ENCODE data around the gene TARS1. TPM values are rescaled to one million over a fixed set of nuclear protein-coding genes. Genes with fewer than 3 reads are reported as not detected.

TARS1 gene
- total RNA-seq, 1 experiment from 2014 or later, result 107 TPM

GRCh38 chr5:33479311-33479710 is 38.5 kb downstream of the TARS1 start:
- no peaks in the 10 kb centered on the region for H4K20me1 ChIP-seq (ENCODE audit: insufficient read depth, low read depth, low read length)
- H3K36me3 ChIP-seq (ENCODE audit: insufficient read depth, low read length), result 0 out of 2 replicates have a peak, but pooled peaks cover under 1% of the 10 kb centered on the region
- no peaks in the 10 kb centered on the region for H3K9me3 ChIP-seq (ENCODE audit: low read length)
- no peaks in the 10 kb centered on the region for H3K4me1 ChIP-seq (ENCODE audit: low read length)
- H3K9ac ChIP-seq (ENCODE audit: low read length), result no peak overlapping the region
- no peak overlapping the region for H3K27ac ChIP-seq (ENCODE audit: low read length)
- H3K9me2 ChIP-seq (replicated peaks; ENCODE audit: insufficient read depth, low read length), result no peaks in the 10 kb centered on the region
- H3K4me3 ChIP-seq (ENCODE audit: low read length), result no peak overlapping the region
- no peaks in the 10 kb centered on the region for H3K27me3 ChIP-seq (ENCODE audit: low read length)
- no peak for DNase-seq
- no peak overlapping the region for H3K4me2 ChIP-seq (ENCODE audit: low read depth, low read length, poor library complexity, severe bottlenecking)
- no peak overlapping the region for H2AFZ ChIP-seq (ENCODE audit: low read length)
- H3K79me2 ChIP-seq (ENCODE audit: low read length), result no peaks in the 10 kb centered on the region

- Histone ChIP-seq H3K9me3 (ENCODE audit: low read length) (no peaks in the 10 kb centered on the region), H4K20me1 (ENCODE audit: insufficient read depth, low read depth, low read length) (no peaks in the 10 kb centered on the region), H2AFZ (ENCODE audit: low read length) (no peak overlapping the region), H3K4me1 (ENCODE audit: low read length) (no peaks in the 10 kb centered on the region), H3K27ac (ENCODE audit: low read length) (no peak overlapping the region), H3K27me3 (ENCODE audit: low read length) (no peaks in the 10 kb centered on the region), H3K4me3 (ENCODE audit: low read length) (no peak overlapping the region), H3K36me3 (ENCODE audit: insufficient read depth, low read length) (no peaks in the 10 kb centered on the region), H3K9ac (ENCODE audit: low read length) (no peak overlapping the region), H3K79me2 (ENCODE audit: low read length) (no peaks in the 10 kb centered on the region), H3K4me2 (ENCODE audit: low read depth, low read length, poor library complexity, severe bottlenecking) (no peak overlapping the region), H3K9me2 (replicated peaks; ENCODE audit: insufficient read depth, low read length) (no peaks in the 10 kb centered on the region)
- DNase-seq, result no peak
These were observed 40.1 kb downstream of the TARS1 start for GRCh38 chr5:33480876-33481275.

- Histone ChIP-seq H3K4me1 (ENCODE audit: low read length) (no peaks in the 10 kb centered on the region), H2AFZ (ENCODE audit: low read length) (no peak overlapping the region), H3K27me3 (ENCODE audit: low read length) (no peaks in the 10 kb centered on the region), H4K20me1 (ENCODE audit: insufficient read depth, low read depth, low read length) (no peaks in the 10 kb centered on the region), H3K9me2 (replicated peaks; ENCODE audit: insufficient read depth, low read length) (no peaks in the 10 kb centered on the region), H3K9me3 (ENCODE audit: low read length) (no peaks in the 10 kb centered on the region), H3K27ac (ENCODE audit: low read length) (no peak overlapping the region), H3K36me3 (ENCODE audit: insufficient read depth, low read length) (no peaks in the 10 kb centered on the region), H3K9ac (ENCODE audit: low read length) (no peak overlapping the region), H3K4me3 (ENCODE audit: low read length) (no peak overlapping the region), H3K79me2 (ENCODE audit: low read length) (no peaks in the 10 kb centered on the region), H3K4me2 (ENCODE audit: low read depth, low read length, poor library complexity, severe bottlenecking) (no peak overlapping the region)
- DNase-seq, result no peak
These were observed 41.6 kb downstream of the TARS1 start for GRCh38 chr5:33482335-33482734.

GRCh38 chr5:33487236-33487635 is 46.5 kb downstream of the TARS1 start:
- H3K27me3 ChIP-seq (ENCODE audit: low read length), result no peaks in the 10 kb centered on the region
- no peak overlapping the region for H3K27ac ChIP-seq (ENCODE audit: low read length)
- no peaks in the 10 kb centered on the region for H3K9me3 ChIP-seq (ENCODE audit: low read length)
- H3K9ac ChIP-seq (ENCODE audit: low read length), result no peak overlapping the region
- H3K36me3 ChIP-seq (ENCODE audit: insufficient read depth, low read length), result no peaks in the 10 kb centered on the region
- no peaks in the 10 kb centered on the region for H3K4me1 ChIP-seq (ENCODE audit: low read length)
- no peak overlapping the region for H3K4me3 ChIP-seq (ENCODE audit: low read length)
- H3K4me2 ChIP-seq (ENCODE audit: low read depth, low read length, poor library complexity, severe bottlenecking), result no peak overlapping the region
- no peak for DNase-seq
- no peaks in the 10 kb centered on the region for H4K20me1 ChIP-seq (ENCODE audit: insufficient read depth, low read depth, low read length)
- H3K9me2 ChIP-seq (replicated peaks; ENCODE audit: insufficient read depth, low read length), result no peaks in the 10 kb centered on the region
- H2AFZ ChIP-seq (ENCODE audit: low read length), result no peak overlapping the region
- no peaks in the 10 kb centered on the region for H3K79me2 ChIP-seq (ENCODE audit: low read length)

- H3K4me3 ChIP-seq (ENCODE audit: low read length), result no peak overlapping the region
- H3K9me2 ChIP-seq (replicated peaks; ENCODE audit: insufficient read depth, low read length), result no peaks in the 10 kb centered on the region
- no peaks in the 10 kb centered on the region for H3K9me3 ChIP-seq (ENCODE audit: low read length)
- no peaks in the 10 kb centered on the region for H3K36me3 ChIP-seq (ENCODE audit: insufficient read depth, low read length)
- H3K27ac ChIP-seq (ENCODE audit: low read length), result no peak overlapping the region
- no peaks in the 10 kb centered on the region for H3K79me2 ChIP-seq (ENCODE audit: low read length)
- H2AFZ ChIP-seq (ENCODE audit: low read length), result no peak overlapping the region
- no peaks in the 10 kb centered on the region for H3K27me3 ChIP-seq (ENCODE audit: low read length)
- H3K4me1 ChIP-seq (ENCODE audit: low read length), result no peaks in the 10 kb centered on the region
- H4K20me1 ChIP-seq (ENCODE audit: insufficient read depth, low read depth, low read length), result no peaks in the 10 kb centered on the region
- no peak overlapping the region for H3K9ac ChIP-seq (ENCODE audit: low read length)
- DNase-seq, result no peak
- no peak overlapping the region for H3K4me2 ChIP-seq (ENCODE audit: low read depth, low read length, poor library complexity, severe bottlenecking)
These were observed 48.0 kb downstream of the TARS1 start for GRCh38 chr5:33488558-33489355.

GRCh38 chr5:33489481-33490067 is 48.8 kb downstream of the TARS1 start:
- no peak overlapping the region for H3K9ac ChIP-seq (ENCODE audit: low read length)
- H3K79me2 ChIP-seq (ENCODE audit: low read length), result no peaks in the 10 kb centered on the region
- H3K9me2 ChIP-seq (replicated peaks; ENCODE audit: insufficient read depth, low read length), result no peaks in the 10 kb centered on the region
- H3K4me1 ChIP-seq (ENCODE audit: low read length), result no peaks in the 10 kb centered on the region
- no peak overlapping the region for H3K4me3 ChIP-seq (ENCODE audit: low read length)
- no peaks in the 10 kb centered on the region for H4K20me1 ChIP-seq (ENCODE audit: insufficient read depth, low read depth, low read length)
- no peak overlapping the region for H3K4me2 ChIP-seq (ENCODE audit: low read depth, low read length, poor library complexity, severe bottlenecking)
- no peak overlapping the region for H2AFZ ChIP-seq (ENCODE audit: low read length)
- H3K27me3 ChIP-seq (ENCODE audit: low read length), result no peaks in the 10 kb centered on the region
- H3K9me3 ChIP-seq (ENCODE audit: low read length), result no peaks in the 10 kb centered on the region
- H3K27ac ChIP-seq (ENCODE audit: low read length), result no peak overlapping the region
- no peaks in the 10 kb centered on the region for H3K36me3 ChIP-seq (ENCODE audit: insufficient read depth, low read length)
- no peak for DNase-seq

GRCh38 chr5:33490071-33490665 is 49.4 kb downstream of the TARS1 start:
- H3K9me3 ChIP-seq (ENCODE audit: low read length), result no peaks in the 10 kb centered on the region
- H3K79me2 ChIP-seq (ENCODE audit: low read length), result no peaks in the 10 kb centered on the region
- DNase-seq, result no peak
- no peaks in the 10 kb centered on the region for H3K9me2 ChIP-seq (replicated peaks; ENCODE audit: insufficient read depth, low read length)
- no peak overlapping the region for H3K4me2 ChIP-seq (ENCODE audit: low read depth, low read length, poor library complexity, severe bottlenecking)
- no peak overlapping the region for H3K9ac ChIP-seq (ENCODE audit: low read length)
- no peak overlapping the region for H3K27ac ChIP-seq (ENCODE audit: low read length)
- H2AFZ ChIP-seq (ENCODE audit: low read length), result no peak overlapping the region
- H3K36me3 ChIP-seq (ENCODE audit: insufficient read depth, low read length), result no peaks in the 10 kb centered on the region
- H4K20me1 ChIP-seq (ENCODE audit: insufficient read depth, low read depth, low read length), result no peaks in the 10 kb centered on the region
- H3K27me3 ChIP-seq (ENCODE audit: low read length), result no peaks in the 10 kb centered on the region
- H3K4me1 ChIP-seq (ENCODE audit: low read length), result no peaks in the 10 kb centered on the region
- no peak overlapping the region for H3K4me3 ChIP-seq (ENCODE audit: low read length)

- Histone ChIP-seq H3K4me1 (ENCODE audit: low read length) (no peaks in the 10 kb centered on the region), H3K9me2 (replicated peaks; ENCODE audit: insufficient read depth, low read length) (no peaks in the 10 kb centered on the region), H3K27ac (ENCODE audit: low read length) (no peak overlapping the region)
These were observed 51.2 kb downstream of the TARS1 start for GRCh38 chr5:33491941-33492340.

More at GRCh38 chr5:33491941-33492340, 51.2 kb downstream of the TARS1 start:
- H3K9me3 ChIP-seq (ENCODE audit: low read length), result no peaks in the 10 kb centered on the region
- H4K20me1 ChIP-seq (ENCODE audit: insufficient read depth, low read depth, low read length), result no peaks in the 10 kb centered on the region
- no peaks in the 10 kb centered on the region for H3K27me3 ChIP-seq (ENCODE audit: low read length)
- H3K36me3 ChIP-seq (ENCODE audit: insufficient read depth, low read length), result no peaks in the 10 kb centered on the region
- no peak overlapping the region for H3K4me2 ChIP-seq (ENCODE audit: low read depth, low read length, poor library complexity, severe bottlenecking)
- H3K4me3 ChIP-seq (ENCODE audit: low read length), result no peak overlapping the region
- DNase-seq, result no peak
- H3K79me2 ChIP-seq (ENCODE audit: low read length), result no peaks in the 10 kb centered on the region
- no peak overlapping the region for H3K9ac ChIP-seq (ENCODE audit: low read length)
- no peak overlapping the region for H2AFZ ChIP-seq (ENCODE audit: low read length)
